Activated CD8-positive, alpha-beta memory T cell treated with anti-CD3 and anti-CD28 coated beads, Interleukin-2, amount 50 U/mL, for 4 hours (primary cell): ENCODE measurements around the gene RERE.

Source experiments
- DNase-seq: peaks from one replicate; pipeline ENCODE4 v3.0.0-alpha.2; 2020

Gene RERE

GRCh38 chr1:8415526-8416278 is 401.7 kb downstream of the RERE start:
- no peak for DNase-seq

DNA sequence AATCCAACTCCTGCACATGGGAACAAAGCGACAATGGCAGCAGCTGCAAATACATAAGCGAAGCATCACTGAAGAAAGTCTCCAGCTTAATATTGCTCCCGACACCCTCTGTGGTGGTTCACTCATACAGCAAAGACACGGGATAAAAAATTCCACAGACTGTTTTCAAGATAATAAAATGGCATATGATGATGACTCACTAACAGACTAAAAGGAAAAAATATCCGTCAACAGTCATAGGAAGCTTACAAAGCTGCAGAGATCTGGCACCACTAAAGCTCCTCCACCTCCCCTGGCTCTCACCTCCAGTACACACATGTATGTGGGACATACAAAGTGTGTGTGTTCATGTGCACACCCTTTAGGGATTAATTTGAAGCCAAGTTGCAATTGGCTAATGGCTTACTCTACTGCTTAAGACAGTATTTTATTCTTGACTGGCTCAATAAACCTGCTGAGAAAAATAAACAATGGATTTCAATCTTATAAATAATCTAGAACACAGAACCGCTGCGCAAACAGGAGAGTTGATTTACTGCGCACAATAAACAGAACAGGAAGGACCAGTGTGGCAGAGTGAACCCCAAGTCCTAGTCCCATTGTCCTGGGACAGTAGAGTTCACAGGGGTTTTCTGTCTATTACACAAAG is 405.1 kb downstream of the RERE start:
- DNase-seq: no peak

- DNase-seq: no peak
These were observed 405.6 kb downstream of the RERE start for GRCh38 chr1:8411803-8412182.

- no peak for DNase-seq
These were observed 406.6 kb downstream of the RERE start for GRCh38 chr1:8410791-8411190.

GRCh38 chr1:8409606-8410005 is 407.8 kb downstream of the RERE start:
- DNase-seq: no peak

GRCh38 chr1:8409106-8409505 is 408.3 kb downstream of the RERE start:
- no peak for DNase-seq

DNA sequence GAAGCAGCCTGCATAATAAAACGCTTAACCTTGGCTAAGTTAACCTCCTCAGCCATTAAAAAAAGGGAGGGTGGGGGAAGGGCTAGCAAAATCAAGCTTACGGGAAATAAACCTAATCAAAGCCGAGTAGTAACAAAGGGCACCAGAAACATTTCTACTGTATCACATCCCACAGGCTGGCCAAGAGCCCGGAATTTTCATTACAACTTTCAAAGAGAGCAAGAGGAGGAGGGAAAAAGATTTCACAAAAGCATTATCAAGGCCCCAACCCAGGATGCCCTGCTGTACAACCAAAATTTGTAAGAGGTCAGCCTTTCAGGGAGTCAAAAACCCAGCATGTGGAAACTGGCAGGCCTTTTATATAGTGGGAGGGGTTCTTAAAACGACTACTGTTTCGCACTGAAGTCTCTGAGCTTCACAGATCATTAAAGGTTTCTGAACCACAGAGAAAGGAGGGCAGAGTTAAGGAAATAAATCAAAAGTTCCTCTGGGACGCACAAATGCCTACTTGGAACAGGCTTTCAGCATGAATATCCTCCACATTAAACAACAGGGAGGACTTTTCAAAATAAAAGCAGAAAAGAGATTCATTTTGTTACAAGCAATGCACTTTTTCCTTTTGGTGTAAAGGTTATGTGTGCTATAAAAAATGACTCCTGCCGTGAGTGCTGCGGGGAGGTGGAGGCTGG is 409.1 kb downstream of the RERE start:
- no peak for DNase-seq

- DNase-seq: no peak
These were observed 409.8 kb downstream of the RERE start for GRCh38 chr1:8407652-8408051.

GRCh38 chr1:8406960-8407359 is 410.5 kb downstream of the RERE start:
- no peak for DNase-seq

GRCh38 chr1:8406011-8406410 is 411.4 kb downstream of the RERE start:
- DNase-seq: no peak

GRCh38 chr1:8404460-8405370 is 412.7 kb downstream of the RERE start:
- no peak for DNase-seq

- DNase-seq: no peak
These were observed 415.2 kb downstream of the RERE start for GRCh38 chr1:8402109-8402710.

GRCh38 chr1:8398677-8399076 is 418.8 kb downstream of the RERE start:
- no peak for DNase-seq

DNA sequence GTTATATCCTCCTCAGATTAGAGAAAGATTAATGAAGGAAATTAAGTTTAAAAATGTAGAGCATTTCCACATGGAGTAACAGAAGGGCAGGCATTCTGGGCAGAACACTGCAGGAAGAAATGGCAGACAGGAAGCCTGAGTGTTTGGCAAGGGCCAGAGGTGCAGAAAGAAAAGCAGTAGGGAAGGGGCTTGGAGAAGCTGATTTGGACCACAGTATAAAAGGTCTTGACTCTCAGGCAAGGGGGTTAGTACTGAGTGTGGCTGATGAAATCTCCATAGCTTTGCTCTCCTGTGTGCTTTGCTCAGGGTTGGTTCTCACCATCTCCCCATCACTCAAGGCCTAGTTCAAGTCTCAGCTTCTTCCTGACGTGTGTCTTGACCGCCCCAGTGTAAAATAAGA is 419.4 kb downstream of the RERE start:
- no peak for DNase-seq

DNA sequence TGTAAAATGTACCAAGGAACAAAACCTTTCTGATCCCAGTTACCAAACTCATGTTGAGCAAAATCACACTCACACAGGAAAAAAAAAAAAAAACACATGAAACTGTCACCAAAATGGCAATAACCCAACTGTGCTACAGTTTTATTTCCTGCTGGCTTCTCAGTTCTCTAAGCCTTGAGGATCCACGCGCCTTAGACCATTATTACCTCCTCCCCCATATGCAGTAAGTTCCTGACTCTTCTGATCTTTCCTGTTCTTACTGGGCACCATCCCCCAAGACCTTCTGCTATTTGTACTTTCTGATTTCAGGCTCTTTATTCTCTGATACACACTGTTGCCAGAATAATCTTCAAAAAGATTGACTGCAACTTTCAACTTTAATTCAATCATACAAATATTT is 419.9 kb downstream of the RERE start:
- no peak for DNase-seq

GRCh38 chr1:8396786-8397406 is 420.5 kb downstream of the RERE start:
- DNase-seq: no peak

GRCh38 chr1:8396083-8396785 is 421.2 kb downstream of the RERE start:
- no peak for DNase-seq

GRCh38 chr1:8395433-8395866 is 422.0 kb downstream of the RERE start:
- no peak for DNase-seq

- DNase-seq: no peak
These were observed 422.8 kb downstream of the RERE start for GRCh38 chr1:8394456-8395321.

- DNase-seq: no peak
These were observed 424.9 kb downstream of the RERE start for GRCh38 chr1:8392522-8392921.
